SK-N-SH (cell line): ENCODE results near the gene RCAN1. TPM values are rescaled to one million over a fixed set of nuclear protein-coding genes. Genes with fewer than 3 reads are reported as not detected.
A peak's percentile ranks its signal among the peaks of the same experiment; 100 is the strongest.

Experiments
- CTCF ChIA-PET: fragments of 300-600, 350-600 bp; formaldehyde crosslinking; extraction: SDS; loops from one replicate; lab custom pipeline; 2021; lab: Yijun Ruan, JAX
- POLR2A ChIA-PET: fragments of 350-600 bp; sonication (Branson Sonifier 250); formaldehyde crosslinking; extraction: SDS; loops from one replicate; lab custom pipeline; 2020; ENCODE audit warnings: antibody characterized with exemption, inconsistent platforms; lab: Yijun Ruan, JAX
- DNase-seq: peaks from one replicate; pipeline ENCODE4 v3.0.0; 2012
- H2AFZ ChIP-seq: fragments of 200-600 bp; sonication (generic); 2 replicates; pipeline ENCODE4 v1.8.1; 2016; ENCODE audit warnings: antibody characterized with exemption, mild to moderate bottlenecking, low read depth
- H3F3A ChIP-seq: fragments of 200-600 bp; sonication (generic); replicated peaks from 2 replicates; pipeline ENCODE3; 2016; ENCODE audit warnings: antibody characterized with exemption, mild to moderate bottlenecking; ENCODE audit not compliant: insufficient read depth
- H3K27ac ChIP-seq, 2 experiments: fragments of 200-500 bp in 1 of 2; fragments of 200-600 bp in 1 of 2; sonication (Bioruptor generic) in 1 of 2; sonication (generic), shearing (Covaris generic) in 1 of 2; 2 replicates each; pipeline versions ENCODE4 v1.5.1 to v1.6.1; 2014 to 2016; ENCODE audit warnings: low read depth in 2 of 2, inconsistent platforms in 1 of 2, low read length in 1 of 2, mild to moderate bottlenecking in 1 of 2, mixed read lengths in 1 of 2
- H3K27me3 ChIP-seq: fragments of 200-600 bp; sonication (generic), shearing (Covaris generic); 2 replicates; pipeline ENCODE4 v1.6.1; 2016; ENCODE audit warnings: mixed run types; ENCODE audit not compliant: insufficient read depth
- H3K36me3 ChIP-seq, 2 experiments: fragments of 200-500 bp in 1 of 2; fragments of 200-600 bp in 1 of 2; sonication (Bioruptor generic) in 1 of 2; sonication (generic) in 1 of 2; replicated peaks in 1 of 2; 2 replicates each; pipeline versions ENCODE3 to v1.5.1; 2014 to 2016; ENCODE audit warnings: low read length in 1 of 2, mild to moderate bottlenecking in 1 of 2; ENCODE audit not compliant: insufficient read depth in 2 of 2, control insufficient read depth in 1 of 2
- H3K4me1 ChIP-seq, 2 experiments: fragments of 200-500 bp in 1 of 2; fragments of 200-600 bp in 1 of 2; sonication (Bioruptor generic) in 1 of 2; sonication (generic), shearing (Covaris generic) in 1 of 2; 2 replicates each; pipeline versions ENCODE4 v1.5.1 to v1.6.1; 2014 to 2016; ENCODE audit warnings: low read depth in 1 of 2, low read length in 1 of 2, mixed run types in 1 of 2; ENCODE audit not compliant: insufficient read depth in 2 of 2, control insufficient read depth in 1 of 2
- H3K4me2 ChIP-seq: fragments of 200-600 bp; sonication (generic), shearing (Covaris generic); 2 replicates; pipeline ENCODE4 v1.6.1; 2017; ENCODE audit warnings: mixed run types
- H3K4me3 ChIP-seq, 2 experiments: fragments of 200-500 bp in 1 of 2; fragments of 200-600 bp in 1 of 2; sonication (Bioruptor generic) in 1 of 2; sonication (generic), shearing (Covaris generic) in 1 of 2; 2 replicates each; pipeline versions ENCODE4 v1.5.1 to v1.8.1; 2014 to 2016; ENCODE audit warnings: low read depth in 2 of 2, inconsistent platforms in 1 of 2, low read length in 1 of 2, mild to moderate bottlenecking in 1 of 2, mixed read lengths in 1 of 2, moderate library complexity in 1 of 2
- H3K79me2 ChIP-seq: fragments of 200-600 bp; sonication (generic); 2 replicates; pipeline ENCODE4 v1.8.1; 2017; ENCODE audit warnings: mild to moderate bottlenecking; ENCODE audit not compliant: insufficient read depth
- H3K9ac ChIP-seq: fragments of 200-600 bp; sonication (generic); 2 replicates; pipeline ENCODE4 v1.6.1; 2017; ENCODE audit warnings: mixed run types
- H3K9me2 ChIP-seq: fragments of 200-600 bp; sonication (generic); 2 replicates; pipeline ENCODE4 v1.6.1; 2017; ENCODE audit warnings: mixed run types
- H3K9me3 ChIP-seq: fragments of 200-600 bp; sonication (generic); 2 replicates; pipeline ENCODE4 v1.6.1; 2017; ENCODE audit warnings: mixed run types, mild to moderate bottlenecking, moderate library complexity
- H4K20me1 ChIP-seq: fragments of 200-600 bp; sonication (generic); 2 replicates; pipeline ENCODE4 v1.6.1; 2017; ENCODE audit warnings: mild to moderate bottlenecking, mixed run types; ENCODE audit not compliant: insufficient read depth
- CHD2 ChIP-seq: fragments of 150-350 bp; IDR thresholded peaks from 2 replicates; pipeline ENCODE4 v1.6.1; 2018; ENCODE audit warnings: low read length; ENCODE audit not compliant: partially characterized antibody
- CTCF ChIP-seq: fragments of 200-600 bp; sonication (generic); IDR thresholded peaks from 2 replicates; pipeline ENCODE4 v1.6.1; 2017; ENCODE audit warnings: antibody characterized with exemption, mild to moderate bottlenecking, moderate library complexity
- ELF1 ChIP-seq: IDR thresholded peaks from 2 replicates; pipeline ENCODE4 v1.4.0; 2012
- EP300 ChIP-seq, 2 experiments: IDR thresholded peaks; 2 replicates each; pipeline versions ENCODE4 v1.4.0 to v1.6.1; 2012; ENCODE audit warnings: borderline replicate concordance in 1 of 2, low read depth in 1 of 2, low read length in 1 of 2
- FOSL2 ChIP-seq: IDR thresholded peaks from 2 replicates; pipeline ENCODE4 v1.4.0; 2012; ENCODE audit warnings: low read depth, mild to moderate bottlenecking, moderate library complexity, borderline replicate concordance
- IRF3 ChIP-seq: fragments of 150-350 bp; IDR thresholded peaks from 2 replicates; pipeline ENCODE4 v1.6.1; 2016; ENCODE audit warnings: mild to moderate bottlenecking, low read depth, low read length
- RAD21 ChIP-seq: IDR thresholded peaks from 2 replicates; pipeline ENCODE4 v1.6.1; 2012; ENCODE audit warnings: mild to moderate bottlenecking, low read length
- RFX5 ChIP-seq: IDR thresholded peaks from 2 replicates; pipeline ENCODE4 v1.6.1; 2012; ENCODE audit warnings: mild to moderate bottlenecking, improper control_type of control experiment, low read length
- SIN3A ChIP-seq: IDR thresholded peaks from 2 replicates; pipeline ENCODE4 v1.6.1; 2012; ENCODE audit warnings: low read depth, mild to moderate bottlenecking, low read length, moderate library complexity, borderline replicate concordance
- SMC3 ChIP-seq: IDR thresholded peaks from 2 replicates; pipeline ENCODE4 v1.6.1; 2012; ENCODE audit warnings: low read depth, low read length, improper control_type of control experiment
- TAF1 ChIP-seq: IDR thresholded peaks from 2 replicates; pipeline ENCODE4 v1.6.1; 2012; ENCODE audit warnings: low read depth, mild to moderate bottlenecking, low read length, moderate library complexity, borderline replicate concordance
- WGBS: methylation state at CpG from one replicate; pipeline ENCODE4 v1.1.6; 2017; ENCODE audit warnings: low lambda C conversion rate; 5-methylcytosine and 5-hydroxymethylcytosine counted together
- polyA plus RNA-seq, 3 experiments: library from polyadenylated mRNA; depleted of rRNA; stranded (reverse); fragments of >200 nt; gene quantifications; 2 replicates each; pipeline ENCODE4 v1.2.3, GENCODE V29; 2012
- TF ChIP-seq, protein P1 (sequence below): IDR thresholded peaks from 2 replicates; pipeline ENCODE4; 2012
- TF ChIP-seq, protein P2 (sequence below): IDR thresholded peaks from 2 replicates; pipeline ENCODE4 v1.4.0; 2012; ENCODE audit warnings: low read depth
- TF ChIP-seq, protein P3 (sequence below): IDR thresholded peaks from 2 replicates; pipeline ENCODE4 v1.4.0; 2012; ENCODE audit warnings: low read depth, borderline replicate concordance
- TF ChIP-seq, protein P4 (sequence below): IDR thresholded peaks from 2 replicates; pipeline ENCODE4 v1.4.0; 2012; ENCODE audit warnings: low read depth, borderline replicate concordance

Gene RCAN1
- polyA plus RNA-seq, 1 of the 3 experiments (the other 2 are of a cell fraction): 16.7 TPM

GRCh38 chr21:34615487-34615814 lies 538 bp upstream of the RCAN1 start:
- TF ChIP-seq CTCF: no peak
- TF ChIP-seq, protein P1, sequence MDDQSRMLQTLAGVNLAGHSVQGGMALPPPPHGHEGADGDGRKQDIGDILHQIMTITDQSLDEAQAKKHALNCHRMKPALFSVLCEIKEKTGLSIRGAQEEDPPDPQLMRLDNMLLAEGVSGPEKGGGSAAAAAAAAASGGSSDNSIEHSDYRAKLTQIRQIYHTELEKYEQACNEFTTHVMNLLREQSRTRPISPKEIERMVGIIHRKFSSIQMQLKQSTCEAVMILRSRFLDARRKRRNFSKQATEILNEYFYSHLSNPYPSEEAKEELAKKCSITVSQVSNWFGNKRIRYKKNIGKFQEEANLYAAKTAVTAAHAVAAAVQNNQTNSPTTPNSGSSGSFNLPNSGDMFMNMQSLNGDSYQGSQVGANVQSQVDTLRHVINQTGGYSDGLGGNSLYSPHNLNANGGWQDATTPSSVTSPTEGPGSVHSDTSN: no peak
- TF ChIP-seq, protein P2, sequence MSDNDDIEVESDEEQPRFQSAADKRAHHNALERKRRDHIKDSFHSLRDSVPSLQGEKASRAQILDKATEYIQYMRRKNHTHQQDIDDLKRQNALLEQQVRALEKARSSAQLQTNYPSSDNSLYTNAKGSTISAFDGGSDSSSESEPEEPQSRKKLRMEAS: no peak; the same call in 1 of the 2 replicates
- TF ChIP-seq RAD21: no peak
- no peak for TF ChIP-seq FOSL2
- TF ChIP-seq EP300 (IDR thresholded peaks at IDR 0.05; ENCODE audit: borderline replicate concordance in 1 of 2, low read depth in 1 of 2, low read length in 1 of 2): no peak
- no peak for TF ChIP-seq SIN3A
- TF ChIP-seq, protein P3, sequence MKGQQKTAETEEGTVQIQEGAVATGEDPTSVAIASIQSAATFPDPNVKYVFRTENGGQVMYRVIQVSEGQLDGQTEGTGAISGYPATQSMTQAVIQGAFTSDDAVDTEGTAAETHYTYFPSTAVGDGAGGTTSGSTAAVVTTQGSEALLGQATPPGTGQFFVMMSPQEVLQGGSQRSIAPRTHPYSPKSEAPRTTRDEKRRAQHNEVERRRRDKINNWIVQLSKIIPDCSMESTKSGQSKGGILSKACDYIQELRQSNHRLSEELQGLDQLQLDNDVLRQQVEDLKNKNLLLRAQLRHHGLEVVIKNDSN: no peak
- TF ChIP-seq CHD2: no peak
- TF ChIP-seq, protein P4, sequence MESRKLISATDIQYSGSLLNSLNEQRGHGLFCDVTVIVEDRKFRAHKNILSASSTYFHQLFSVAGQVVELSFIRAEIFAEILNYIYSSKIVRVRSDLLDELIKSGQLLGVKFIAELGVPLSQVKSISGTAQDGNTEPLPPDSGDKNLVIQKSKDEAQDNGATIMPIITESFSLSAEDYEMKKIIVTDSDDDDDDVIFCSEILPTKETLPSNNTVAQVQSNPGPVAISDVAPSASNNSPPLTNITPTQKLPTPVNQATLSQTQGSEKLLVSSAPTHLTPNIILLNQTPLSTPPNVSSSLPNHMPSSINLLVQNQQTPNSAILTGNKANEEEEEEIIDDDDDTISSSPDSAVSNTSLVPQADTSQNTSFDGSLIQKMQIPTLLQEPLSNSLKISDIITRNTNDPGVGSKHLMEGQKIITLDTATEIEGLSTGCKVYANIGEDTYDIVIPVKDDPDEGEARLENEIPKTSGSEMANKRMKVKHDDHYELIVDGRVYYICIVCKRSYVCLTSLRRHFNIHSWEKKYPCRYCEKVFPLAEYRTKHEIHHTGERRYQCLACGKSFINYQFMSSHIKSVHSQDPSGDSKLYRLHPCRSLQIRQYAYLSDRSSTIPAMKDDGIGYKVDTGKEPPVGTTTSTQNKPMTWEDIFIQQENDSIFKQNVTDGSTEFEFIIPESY: no peak
- TF ChIP-seq TAF1: no peak
- no peak for TF ChIP-seq ELF1
- no peak for TF ChIP-seq IRF3
- TF ChIP-seq RFX5: no peak
- no peak for TF ChIP-seq SMC3
- no peaks in the 10 kb centered on the region for H3K79me2 ChIP-seq
- no peaks in the 10 kb centered on the region for H4K20me1 ChIP-seq
- peak overlapping the region in 1 of 2 experiments; percentile 16; a peak in 2 of 4 replicates for H3K27ac ChIP-seq
- H3K4me1 ChIP-seq: peaks cover 0 to 6% of the 10 kb centered on the region in 2 experiments; a peak in 2 of 4 replicates
- CTCF ChIA-PET: interaction anchor here (0.6 to 6.6 kb wide), 6 partner anchors 13 to 1401 kb away, joined by 3 to 61 read pairs (median 5); no protein-coding TSS in a partner anchor
- no peak for DNase-seq
- POLR2A ChIA-PET: no interaction called here
- no peak overlapping the region for H3K9ac ChIP-seq
- H3K9me2 ChIP-seq: no peaks in the 10 kb centered on the region
- H2AFZ ChIP-seq: peak overlapping the region; percentile 84
- no peaks in the 10 kb centered on the region for H3K36me3 ChIP-seq
- H3F3A ChIP-seq: peaks cover 2% of the 10 kb centered on the region
- no peaks in the 10 kb centered on the region for H3K9me3 ChIP-seq
- H3K4me3 ChIP-seq: peak overlapping the region; percentile 76 to 90
- peak overlapping the region; percentile 67 for H3K4me2 ChIP-seq
- 2% methylated on average over 8 of the region's 8 CpGs for WGBS
- peaks cover 11% of the 10 kb centered on the region; the same call in 1 of the 2 replicates for H3K27me3 ChIP-seq
